Endothelial cell of umbilical vein (primary cell): ENCODE measurements around the gene PIP4K2B. TPM values are rescaled to one million over a fixed set of nuclear protein-coding genes. Genes with fewer than 3 reads are reported as not detected.

Experiments
- BruUV-seq: library from RNA; stranded (reverse); fragments of 400-500 nt; replicated peaks from 2 replicates; lab custom pipeline; 2021; lab: Mats Ljungman, UMichigan
- CTCF ChIA-PET: fragments of 300-600, 350-600 bp; sonication (Branson Sonifier 250); formaldehyde crosslinking; loops from one replicate; lab custom pipeline; 2021; ENCODE audit warnings: antibody characterized with exemption, inconsistent platforms; lab: Charles Lee
- POLR2A ChIA-PET: fragments of 300-600, 350-600 bp; sonication (Branson Sonifier 250); formaldehyde crosslinking; loops from one replicate; lab custom pipeline; 2021; ENCODE audit warnings: antibody characterized with exemption, inconsistent platforms; lab: Charles Lee
- DNase-seq: peaks from one replicate; pipeline ENCODE4 v3.0.0-alpha.2; 2011; ENCODE audit warnings: low read depth, low spot score
- FAIRE-seq: peaks from 2 replicates; lab custom pipeline; 2011; peaks lifted over from hg19 to GRCh38; lab: Jason Lieb, UNC
- H2AFZ ChIP-seq: 2 replicates; pipeline ENCODE4 v1.6.0; 2012; ENCODE audit warnings: low read depth, low read length, control low read depth, inconsistent platforms
- H3K27ac ChIP-seq: 2 replicates; pipeline ENCODE4 v1.5.1; 2011; ENCODE audit warnings: low read depth, mild to moderate bottlenecking, control low read depth, low read length, moderate library complexity; ENCODE audit not compliant: insufficient read depth
- H3K27me3 ChIP-seq, 2 experiments: 2 replicates each; pipeline versions ENCODE4 v1.6.0 to v1.6.1; 2011; ENCODE audit warnings: low read length in 2 of 2, mixed read lengths in 1 of 2; ENCODE audit not compliant: control insufficient read depth in 2 of 2, insufficient read depth in 2 of 2
- H3K36me3 ChIP-seq, 2 experiments: 2 replicates in 1 of 2; 3 replicates in 1 of 2; pipeline ENCODE4 v1.5.1; 2011; ENCODE audit warnings: low read length in 2 of 2, mild to moderate bottlenecking in 1 of 2, moderate library complexity in 1 of 2; ENCODE audit not compliant: control insufficient read depth in 2 of 2, insufficient read depth in 2 of 2; ENCODE audit errors: extremely low read depth in 1 of 2
- H3K4me1 ChIP-seq: 3 replicates; pipeline ENCODE4 v1.5.1; 2011; ENCODE audit warnings: mild to moderate bottlenecking, low read length; ENCODE audit not compliant: control insufficient read depth, insufficient read depth; ENCODE audit errors: extremely low read depth
- H3K4me2 ChIP-seq: 2 replicates; pipeline ENCODE4 v1.6.1; 2011; ENCODE audit warnings: low read length, control low read depth, mixed read lengths; ENCODE audit not compliant: insufficient read depth
- H3K4me3 ChIP-seq, 3 experiments: fragments of 200-600 bp in 1 of 3; sonication (generic), shearing (Covaris generic) in 1 of 3; replicated peaks in 1 of 3; 2 replicates each; pipeline ENCODE4 v1.5.1; 2011 to 2016; ENCODE audit warnings: control low read depth in 3 of 3, low read length in 3 of 3, mild to moderate bottlenecking in 2 of 3, inconsistent platforms in 1 of 3, low read depth in 1 of 3, moderate library complexity in 1 of 3; ENCODE audit not compliant: insufficient read depth in 1 of 3
- H3K79me2 ChIP-seq: 2 replicates; pipeline ENCODE4 v1.6.0; 2012; ENCODE audit warnings: low read length, inconsistent platforms; ENCODE audit not compliant: control insufficient read depth, insufficient read depth
- H3K9ac ChIP-seq: replicated peaks from 2 replicates; pipeline ENCODE3; 2011; ENCODE audit warnings: low read length, control low read depth; ENCODE audit not compliant: insufficient read depth; ENCODE audit errors: extremely low read depth
- H3K9me1 ChIP-seq: replicated peaks from 3 replicates; pipeline ENCODE4 v1.6.0; 2011; ENCODE audit warnings: mild to moderate bottlenecking, low read length; ENCODE audit not compliant: control insufficient read depth, insufficient read depth; ENCODE audit errors: extremely low read depth
- H3K9me3 ChIP-seq: replicated peaks from 2 replicates; pipeline ENCODE4 v1.5.1; 2012; ENCODE audit warnings: low read length, inconsistent platforms; ENCODE audit not compliant: control insufficient read depth, insufficient read depth
- H4K20me1 ChIP-seq: replicated peaks from 2 replicates; pipeline ENCODE3; 2011; ENCODE audit warnings: mild to moderate bottlenecking, low read length; ENCODE audit not compliant: control insufficient read depth, insufficient read depth; ENCODE audit errors: extremely low read depth
- EZH2 ChIP-seq: IDR thresholded peaks from 2 replicates; pipeline ENCODE4 v1.6.1; 2012; ENCODE audit warnings: borderline replicate concordance, low read depth, mild to moderate bottlenecking, moderate library complexity, low read length, inconsistent platforms; ENCODE audit not compliant: severe bottlenecking
- FOS ChIP-seq: IDR thresholded peaks from 2 replicates; pipeline ENCODE4 v1.6.1; 2011; ENCODE audit warnings: mild to moderate bottlenecking, low read length, moderate library complexity, borderline replicate concordance; ENCODE audit not compliant: insufficient read depth
- GATA2 ChIP-seq: IDR thresholded peaks from 2 replicates; pipeline ENCODE4 v1.7.0; 2011; ENCODE audit warnings: low read depth, mild to moderate bottlenecking, moderate library complexity, mixed read lengths, low read length; ENCODE audit not compliant: insufficient read length, insufficient read depth
- JUN ChIP-seq: IDR thresholded peaks from 2 replicates; pipeline ENCODE4 v1.6.1; 2011; ENCODE audit warnings: borderline replicate concordance, low read depth; ENCODE audit not compliant: insufficient read length, insufficient read depth
- MYC ChIP-seq: IDR thresholded peaks from one replicate; pipeline ENCODE4 v1.6.1; 2011; ENCODE audit warnings: mild to moderate bottlenecking, low read depth, low read length
- POLR2A ChIP-seq: IDR thresholded peaks from 2 replicates; pipeline ENCODE4 v1.6.1; 2012; ENCODE audit warnings: low read depth, mild to moderate bottlenecking, control low read depth, low read length
- POLR2AphosphoS5 ChIP-seq: IDR thresholded peaks from 2 replicates; pipeline ENCODE4 v1.6.1; 2012; ENCODE audit warnings: low read depth, mild to moderate bottlenecking, control low read depth, low read length, moderate library complexity; ENCODE audit not compliant: insufficient read depth
- dilution Hi-C: fragments of 300-500 bp; cut with MboI; formaldehyde crosslinking; loops from one replicate; pipeline ENCODE4 v1.15.0; 2019; ENCODE audit warnings: low sequenced_read_pairs; ENCODE audit not compliant: extremely low pct_ligation_motif_present
- intact Hi-C: fragments of 100-400 bp; cut with micrococcal nuclease; formaldehyde crosslinking; loops from one replicate; pipeline ENCODE4 v1.10.0; 2022
- polyA plus RNA-seq, 4 experiments: library from polyadenylated mRNA; depleted of rRNA in 3 of 4; stranded (reverse) in 3 of 4; unstranded in 1 of 4; fragments of >200 nt; gene quantifications; 2 replicates each; pipeline versions ENCODE4 v1.2.1 to v1.2.3, GENCODE V29; 2011 to 2012; ENCODE audit warnings: missing spikeins in 1 of 4
- total RNA-seq: library from RNA; stranded (reverse); gene quantifications from 2 replicates; pipeline ENCODE4 v1.2.3, GENCODE V29; 2021
- TF ChIP-seq, protein P1 (sequence below), 2 donors: IDR thresholded peaks; 1 replicate in 1 of 2; 2 replicates in 1 of 2; pipeline ENCODE4 v1.5.1; 2011; ENCODE audit warnings: low read length in 2 of 2, mild to moderate bottlenecking in 2 of 2, moderate library complexity in 2 of 2, control low read depth in 1 of 2, inconsistent platforms in 1 of 2, low read depth in 1 of 2; ENCODE audit not compliant: insufficient read depth in 1 of 2; ENCODE audit errors: extremely low read depth in 1 of 2
- TF ChIP-seq, protein P2 (sequence below): IDR thresholded peaks from 2 replicates; pipeline ENCODE4 v1.6.1; 2011; ENCODE audit not compliant: insufficient read depth, insufficient read length

PIP4K2B gene
- total and polyA plus RNA-seq, 2 donors (not counting 3 experiments of a cell fraction or from before 2014, with no cell fraction given) = 23.1 to 48.8 TPM

DNA sequence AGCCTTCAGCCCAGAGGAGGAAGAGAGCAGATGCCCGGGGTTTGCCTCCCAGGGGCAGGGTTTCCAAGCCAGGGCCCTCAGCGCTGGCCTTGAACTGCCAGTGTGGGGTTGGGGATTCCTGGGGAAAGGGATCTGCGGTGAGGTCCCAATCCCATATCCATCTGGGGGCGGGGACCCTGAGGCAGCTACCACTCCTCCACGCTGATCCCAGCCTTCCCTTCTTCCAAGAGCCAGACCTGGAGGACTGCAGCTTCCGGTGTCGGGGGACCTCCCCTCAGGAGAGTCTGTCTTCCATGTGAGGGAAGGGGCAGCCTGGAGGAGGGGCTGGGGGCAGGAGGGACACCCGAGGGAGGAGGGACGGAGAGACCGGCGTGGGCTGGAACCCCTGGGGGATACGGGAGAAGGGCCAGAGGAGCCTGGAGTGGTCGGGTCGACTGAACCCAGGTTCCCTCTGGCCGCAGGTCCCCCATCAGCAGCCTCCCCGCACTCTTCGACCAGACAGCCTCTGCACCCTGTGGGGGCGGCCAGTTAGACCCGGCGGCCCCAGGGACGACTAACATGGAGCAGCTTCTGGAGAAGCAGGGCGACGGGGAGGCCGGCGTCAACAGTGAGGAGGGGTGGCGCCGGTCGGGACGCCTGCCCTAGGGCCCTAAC is 79.9 kb downstream of the PIP4K2B start:
- no peak overlapping the region for H3K9ac ChIP-seq
- H3K27ac ChIP-seq = no peak overlapping the region
- H3K79me2 ChIP-seq = no peaks in the 10 kb centered on the region
- no peaks in the 10 kb centered on the region for H3K9me3 ChIP-seq
- peaks cover under 1% of the 10 kb centered on the region for H3K4me1 ChIP-seq
- DNase-seq = no peak
- no peaks in the 10 kb centered on the region for H3K9me1 ChIP-seq
- dilution Hi-C loops = no loop called here
- TF ChIP-seq POLR2AphosphoS5 (no peak), MYC (no peak), FOS (no peak), POLR2A (no peak), EZH2 (no peak), JUN (no peak), GATA2 (no peak)
- TF ChIP-seq, protein P1, sequence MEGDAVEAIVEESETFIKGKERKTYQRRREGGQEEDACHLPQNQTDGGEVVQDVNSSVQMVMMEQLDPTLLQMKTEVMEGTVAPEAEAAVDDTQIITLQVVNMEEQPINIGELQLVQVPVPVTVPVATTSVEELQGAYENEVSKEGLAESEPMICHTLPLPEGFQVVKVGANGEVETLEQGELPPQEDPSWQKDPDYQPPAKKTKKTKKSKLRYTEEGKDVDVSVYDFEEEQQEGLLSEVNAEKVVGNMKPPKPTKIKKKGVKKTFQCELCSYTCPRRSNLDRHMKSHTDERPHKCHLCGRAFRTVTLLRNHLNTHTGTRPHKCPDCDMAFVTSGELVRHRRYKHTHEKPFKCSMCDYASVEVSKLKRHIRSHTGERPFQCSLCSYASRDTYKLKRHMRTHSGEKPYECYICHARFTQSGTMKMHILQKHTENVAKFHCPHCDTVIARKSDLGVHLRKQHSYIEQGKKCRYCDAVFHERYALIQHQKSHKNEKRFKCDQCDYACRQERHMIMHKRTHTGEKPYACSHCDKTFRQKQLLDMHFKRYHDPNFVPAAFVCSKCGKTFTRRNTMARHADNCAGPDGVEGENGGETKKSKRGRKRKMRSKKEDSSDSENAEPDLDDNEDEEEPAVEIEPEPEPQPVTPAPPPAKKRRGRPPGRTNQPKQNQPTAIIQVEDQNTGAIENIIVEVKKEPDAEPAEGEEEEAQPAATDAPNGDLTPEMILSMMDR (IDR thresholded peaks at IDR 0.05; ENCODE audit: extremely low read depth in 1 of 2, insufficient read depth in 1 of 2, low read depth in 1 of 2, low read length in 2 of 2) = no peak
- TF ChIP-seq, protein P2, sequence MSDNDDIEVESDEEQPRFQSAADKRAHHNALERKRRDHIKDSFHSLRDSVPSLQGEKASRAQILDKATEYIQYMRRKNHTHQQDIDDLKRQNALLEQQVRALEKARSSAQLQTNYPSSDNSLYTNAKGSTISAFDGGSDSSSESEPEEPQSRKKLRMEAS = no peak
- peaks cover 5 to 37% of the 10 kb centered on the region in 2 experiments for H3K36me3 ChIP-seq
- H3K4me2 ChIP-seq = no peak overlapping the region
- no peak overlapping the region for H3K4me3 ChIP-seq
- intact Hi-C loops = no loop called here
- ChIA-PET POLR2A (interaction anchor here (0.6 kb wide), 1 partner anchor 16 kb away, joined by 3 read pairs; no protein-coding TSS in a partner anchor), CTCF (interaction anchor here (1.1 to 2.4 kb wide), 3 partner anchors 13 to 16 kb away, joined by 3 to 16 read pairs (median 7); partner anchors contain the start of gene MLLT6)
- no TSS peak for BruUV-seq
- H3K27me3 ChIP-seq = no peaks in the 10 kb centered on the region
- H2AFZ ChIP-seq = no peak overlapping the region
- no peaks in the 10 kb centered on the region for H4K20me1 ChIP-seq
- no peak for FAIRE-seq
